ENCODE results near the gene LTB4R.
A peak's percentile ranks its signal among the peaks of the same experiment; 100 is the strongest.
"Not testable (repeated sequence)": the region's sequence is repeated elsewhere in the genome, so short reads cannot be mapped to it uniquely, and the experiment has no call there.

Gene LTB4R

GRCh38 chr14:24327303-24327702, 16.0 kb downstream of the LTB4R start:
- DNase-seq (ENCODE audit: low spot score), result no peak
- in situ Hi-C loops (cut with MboI; ENCODE audit: low pct_unique_long_range_greater_than_20kb, low sequenced_read_pairs, unreplicated experiment), result loop anchor here (25.0 kb wide), 1 partner anchor 335 kb away; no protein-coding TSS in a partner anchor
- TF ChIP-seq CTCF (IDR thresholded peaks at IDR 0.05; ENCODE audit: extremely low read depth, insufficient read depth, missing control alignments), result no peak

- in situ Hi-C loops (cut with MboI; ENCODE audit: low pct_unique_long_range_greater_than_20kb, low sequenced_read_pairs, unreplicated experiment), result loop anchor here (25.0 kb wide), 1 partner anchor 334 kb away; no protein-coding TSS in a partner anchor
- TF ChIP-seq CTCF (IDR thresholded peaks at IDR 0.05; ENCODE audit: extremely low read depth, insufficient read depth, missing control alignments), result peak; percentile 57
- not testable (repeated sequence) for DNase-seq (ENCODE audit: low spot score)
Observed at GRCh38 chr14:24327914-24328313, 16.6 kb downstream of the LTB4R start.

- in situ Hi-C loops (cut with MboI; ENCODE audit: low pct_unique_long_range_greater_than_20kb, low sequenced_read_pairs, unreplicated experiment), result loop anchor here (25.0 kb wide), 1 partner anchor 333 kb away; no protein-coding TSS in a partner anchor
- DNase-seq (ENCODE audit: low spot score), result no peak
- TF ChIP-seq CTCF (IDR thresholded peaks at IDR 0.05; ENCODE audit: extremely low read depth, insufficient read depth, missing control alignments), result no peak
Observed at GRCh38 chr14:24329073-24329663, 17.9 kb downstream of the LTB4R start.

GRCh38 chr14:24329736-24330135, 18.4 kb downstream of the LTB4R start:
- TF ChIP-seq CTCF (IDR thresholded peaks at IDR 0.05; ENCODE audit: extremely low read depth, insufficient read depth, missing control alignments), result no peak
- DNase-seq (ENCODE audit: low spot score), result no peak
- in situ Hi-C loops (cut with MboI; ENCODE audit: low pct_unique_long_range_greater_than_20kb, low sequenced_read_pairs, unreplicated experiment), result loop anchor here (5.0 to 25.0 kb wide), 2 partner anchors 108 to 333 kb away; no protein-coding TSS in a partner anchor

GRCh38 chr14:24330973-24331674, 19.8 kb downstream of the LTB4R start:
- DNase-seq (ENCODE audit: low spot score), result no peak
- in situ Hi-C loops (cut with MboI; ENCODE audit: low pct_unique_long_range_greater_than_20kb, low sequenced_read_pairs, unreplicated experiment), result loop anchor here (5.0 to 25.0 kb wide), 2 partner anchors 106 to 331 kb away; no protein-coding TSS in a partner anchor
- no peak for TF ChIP-seq CTCF (IDR thresholded peaks at IDR 0.05; ENCODE audit: extremely low read depth, insufficient read depth, missing control alignments)

- no peak for TF ChIP-seq CTCF (IDR thresholded peaks at IDR 0.05; ENCODE audit: extremely low read depth, insufficient read depth, missing control alignments)
- no peak for DNase-seq (ENCODE audit: low spot score)
- in situ Hi-C loops (cut with MboI; ENCODE audit: low pct_unique_long_range_greater_than_20kb, low sequenced_read_pairs, unreplicated experiment), result loop anchor here (5.0 to 25.0 kb wide), 2 partner anchors 106 to 331 kb away; no protein-coding TSS in a partner anchor
Observed at GRCh38 chr14:24331731-24332267, 20.5 kb downstream of the LTB4R start.
